GM10847 (cell line): ENCODE results near the gene BCL6.

ENCODE experiments used
- POLR2A ChIP-seq: IDR thresholded peaks from 2 replicates; pipeline ENCODE4 v1.6.1; 2011; ENCODE audit not compliant: insufficient read length; ENCODE audit errors: extremely low read depth

BCL6 gene

GRCh38 chr3:187744169-187745151 lies 808 bp downstream of the BCL6 start:
- TF ChIP-seq POLR2A, result no peak

GRCh38 chr3:187743195-187744141 lies 1.8 kb downstream of the BCL6 start:
- TF ChIP-seq POLR2A, result no peak

GRCh38 chr3:187742351-187743171 lies 2.7 kb downstream of the BCL6 start:
- no peak for TF ChIP-seq POLR2A

GRCh38 chr3:187741403-187742350 lies 3.6 kb downstream of the BCL6 start:
- TF ChIP-seq POLR2A, result no peak

GRCh38 chr3:187740421-187741399 lies 4.6 kb downstream of the BCL6 start:
- no peak for TF ChIP-seq POLR2A

GRCh38 chr3:187739561-187740332 lies 5.5 kb downstream of the BCL6 start:
- no peak for TF ChIP-seq POLR2A

GRCh38 chr3:187739094-187739560 lies 6.1 kb downstream of the BCL6 start:
- no peak for TF ChIP-seq POLR2A

GRCh38 chr3:187738331-187739093 lies 6.8 kb downstream of the BCL6 start:
- no peak for TF ChIP-seq POLR2A

- TF ChIP-seq POLR2A, result no peak
Measured at GRCh38 chr3:187738071-187738330, 7.3 kb downstream of the BCL6 start.

- TF ChIP-seq POLR2A, result no peak
Measured at GRCh38 chr3:187737368-187738070, 7.7 kb downstream of the BCL6 start.

GRCh38 chr3:187737006-187737367 lies 8.3 kb downstream of the BCL6 start:
- no peak for TF ChIP-seq POLR2A
